SIG-M5 treated with dmso at 0.1 percent for 504 hours (cell line): ENCODE data around the gene PDE3A.
A peak's percentile ranks its signal among the peaks of the same experiment; 100 is the strongest.
"Not testable (repeated sequence)": the region's sequence is repeated elsewhere in the genome, so short reads cannot be mapped to it uniquely, and the experiment has no call there.

ENCODE experiments used
- DNase-seq: peaks from one replicate; lab custom pipeline; 2025; ENCODE audit not compliant: unreplicated experiment; lab: John Stamatoyannopoulos, UW

PDE3A gene

GRCh38 chr12:20596061-20596460 lies 227.7 kb downstream of the PDE3A start:
- no peak for DNase-seq

GRCh38 chr12:20599757-20600156 lies 231.4 kb downstream of the PDE3A start:
- no peak for DNase-seq

- DNase-seq, result peak; percentile 37
These were observed 233.4 kb downstream of the PDE3A start for GRCh38 chr12:20601668-20602280.

GRCh38 chr12:20602641-20603391 lies 234.5 kb downstream of the PDE3A start:
- no peak for DNase-seq

GRCh38 chr12:20604408-20605067 lies 236.2 kb downstream of the PDE3A start:
- no peak for DNase-seq

GRCh38 chr12:20615020-20615419 lies 246.7 kb downstream of the PDE3A start:
- not testable (repeated sequence) for DNase-seq

GRCh38 chr12:20616093-20616492 lies 247.8 kb downstream of the PDE3A start:
- no peak for DNase-seq

- DNase-seq, result no peak
These were observed 251.9 kb downstream of the PDE3A start for GRCh38 chr12:20620261-20620660.

DNA sequence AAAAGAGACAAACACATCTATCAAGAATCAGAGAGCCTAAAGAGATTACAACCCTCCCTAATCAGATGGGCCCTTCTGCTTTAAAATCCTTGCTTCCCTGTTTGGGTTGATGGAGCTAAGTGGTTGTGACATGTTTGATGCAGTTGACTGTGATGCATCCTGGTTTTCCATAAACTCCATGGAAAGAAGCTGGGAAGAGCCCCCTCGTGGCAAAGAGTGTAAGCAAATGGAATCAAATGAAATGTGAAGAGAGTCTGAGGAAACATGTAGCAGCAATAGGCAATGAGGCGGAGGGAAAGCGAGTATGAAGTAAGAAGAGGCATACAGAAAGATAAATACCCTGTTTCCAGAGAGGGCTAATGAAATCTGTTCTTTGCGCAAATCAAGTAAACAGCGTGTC lies 256.4 kb downstream of the PDE3A start:
- DNase-seq, result no peak

DNA sequence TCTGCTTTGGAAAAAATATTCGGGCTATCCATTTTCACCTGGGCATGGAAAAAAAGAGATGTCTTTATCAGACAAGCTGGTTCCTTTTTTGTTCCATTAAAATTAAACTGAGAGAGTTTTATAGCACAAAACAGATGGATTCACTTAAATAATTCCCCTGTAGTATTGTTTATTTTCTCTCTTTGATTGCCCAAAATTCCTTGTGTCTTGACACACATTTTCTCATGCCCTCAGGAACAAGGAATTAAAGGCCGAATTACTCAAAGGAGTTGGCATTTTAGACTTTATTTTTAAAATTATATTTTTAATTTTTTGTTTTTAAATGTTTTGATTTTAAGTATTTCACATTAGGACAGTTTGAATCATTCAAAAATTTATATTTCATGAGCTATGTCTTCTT lies 257.2 kb downstream of the PDE3A start:
- DNase-seq, result no peak

- no peak for DNase-seq
These were observed 258.8 kb downstream of the PDE3A start for GRCh38 chr12:20627001-20627588.

- DNase-seq, result no peak
These were observed 260.0 kb downstream of the PDE3A start for GRCh38 chr12:20628226-20628787.

- DNase-seq, result no peak
These were observed 260.7 kb downstream of the PDE3A start for GRCh38 chr12:20628999-20629398.

DNA sequence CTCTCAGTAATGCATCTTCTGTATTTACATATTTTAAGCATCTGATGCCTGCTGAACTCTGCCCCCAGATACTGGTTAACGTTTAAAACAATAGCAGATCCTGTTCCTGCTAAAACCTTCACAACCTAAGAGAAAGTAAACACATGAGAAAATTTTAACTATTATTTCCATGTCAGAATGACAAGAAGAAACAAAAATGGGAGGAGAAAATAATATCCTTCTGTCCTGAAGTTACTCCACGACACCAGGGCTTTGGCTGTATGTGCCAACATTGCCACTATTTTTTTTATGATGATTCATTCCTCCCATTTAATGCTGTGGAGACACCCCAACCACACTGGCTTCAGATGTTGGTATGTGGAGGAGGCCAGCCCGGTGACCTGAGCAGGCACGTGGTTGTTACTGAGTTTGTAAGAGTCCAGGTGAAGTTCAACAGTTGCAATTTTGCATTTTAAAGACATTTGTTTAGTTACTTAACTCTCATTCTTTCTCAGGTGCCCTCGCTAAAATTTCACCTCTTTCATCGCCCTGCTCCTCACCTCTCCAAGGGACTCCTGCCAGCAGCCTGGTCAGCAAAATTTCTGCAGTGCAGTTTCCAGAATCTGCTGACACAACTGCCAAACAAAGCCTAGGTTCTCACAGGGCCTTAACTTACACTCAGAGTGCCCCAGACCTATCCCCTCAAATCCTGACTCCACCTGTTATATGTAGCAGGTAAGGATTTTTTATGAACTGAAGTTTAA lies 261.2 kb downstream of the PDE3A start:
- DNase-seq, result no peak

- no peak for DNase-seq
These were observed 263.4 kb downstream of the PDE3A start for GRCh38 chr12:20631711-20632110.

DNA sequence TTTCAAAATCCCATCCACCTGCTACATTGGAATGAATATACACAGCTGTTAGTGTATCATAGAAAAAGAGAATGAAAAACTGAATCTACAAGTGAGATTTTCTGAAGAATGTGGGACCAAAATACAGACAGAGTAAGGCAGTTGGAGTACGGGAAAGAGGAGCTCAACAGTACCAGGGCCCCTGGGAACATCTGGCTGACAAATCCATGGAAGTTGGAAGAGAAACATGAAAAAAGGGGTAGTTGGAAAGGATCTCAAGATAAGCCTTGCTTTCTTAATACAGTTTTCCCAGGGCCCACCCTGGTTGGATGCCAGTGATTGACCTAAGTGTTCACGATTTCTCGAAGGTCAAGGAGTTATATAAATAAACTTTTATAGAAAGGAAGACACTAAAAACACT lies 272.8 kb downstream of the PDE3A start:
- DNase-seq, result no peak

DNA sequence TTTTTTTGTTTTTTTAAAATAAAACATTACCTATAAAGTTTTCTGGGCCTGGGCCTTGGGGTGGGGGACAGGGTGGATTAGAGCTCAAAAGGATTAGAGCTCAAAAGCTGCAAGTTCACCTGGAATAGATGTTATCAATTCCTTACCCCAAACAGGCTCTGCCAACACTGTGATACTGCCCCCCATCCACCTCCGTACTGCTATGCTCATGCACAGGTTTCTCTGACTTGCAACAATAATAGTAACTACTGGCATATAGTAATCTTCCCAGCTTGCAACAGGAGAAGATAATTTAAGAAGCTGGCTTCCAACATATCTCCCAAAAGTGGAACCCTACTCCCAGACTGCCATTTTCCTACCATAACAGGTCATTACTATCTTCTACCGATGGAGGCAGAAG lies 275.5 kb downstream of the PDE3A start:
- no peak for DNase-seq

- peak; percentile 50 for DNase-seq
These were observed 278.0 kb downstream of the PDE3A start for GRCh38 chr12:20646239-20646827.

- DNase-seq, result no peak
These were observed 285.5 kb downstream of the PDE3A start for GRCh38 chr12:20653871-20654270.

GRCh38 chr12:20656600-20656999 lies 288.3 kb downstream of the PDE3A start:
- DNase-seq, result no peak
